Measurements from ENCODE around the gene SLC12A5. TPM values are rescaled to one million over a fixed set of nuclear protein-coding genes. Genes with fewer than 3 reads are reported as not detected.

SLC12A5 gene
- total RNA-seq, 1 donor from 2014 or later: not detected

DNA sequence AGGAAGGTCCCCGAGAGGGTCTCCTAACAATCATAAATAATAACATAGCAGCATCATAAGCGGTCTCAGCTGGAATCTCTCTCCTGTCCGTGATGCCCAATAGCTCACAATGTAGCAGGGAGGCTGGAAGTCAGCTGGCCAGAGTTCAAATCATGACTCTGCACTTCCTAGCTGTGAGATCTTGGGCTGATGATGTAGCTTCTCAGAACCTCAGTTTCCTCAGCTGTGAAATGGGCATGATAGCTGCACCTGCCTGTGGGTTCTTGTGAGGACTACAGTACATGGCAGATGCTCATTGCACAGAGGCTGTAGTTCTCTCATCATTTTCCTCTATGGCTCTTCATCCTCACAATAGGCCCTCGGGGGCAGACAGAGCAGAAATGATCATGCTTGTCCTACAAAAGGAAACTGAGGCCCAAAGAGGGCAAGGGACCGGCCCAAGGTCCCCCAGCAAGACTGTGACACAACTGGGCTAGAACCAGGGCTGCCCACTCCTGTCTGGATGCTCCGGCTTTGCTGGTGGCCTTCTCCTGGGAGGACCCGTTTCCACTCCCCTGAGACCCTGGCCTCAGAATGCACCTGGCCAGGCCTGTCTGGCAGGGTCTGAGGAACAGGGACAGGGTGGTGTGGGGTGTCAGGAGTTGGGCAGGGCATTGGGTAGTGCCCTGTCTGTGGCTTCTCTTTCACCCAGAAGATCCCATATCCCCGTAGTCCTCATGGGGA lies 17.7 kb downstream of the SLC12A5 start:
- H3K36me3 Mint-ChIP-seq (ENCODE audit: unreplicated experiment): no peaks in the 10 kb centered on the region
- no peaks in the 10 kb centered on the region for H3K4me1 Mint-ChIP-seq (ENCODE audit: unreplicated experiment)
- H3K27me3 Mint-ChIP-seq (ENCODE audit: unreplicated experiment): peaks cover 12% of the 10 kb centered on the region
- no peak for DNase-seq (ENCODE audit: extremely low spot score, unreplicated experiment)
- no peak overlapping the region for H3K4me3 Mint-ChIP-seq (ENCODE audit: unreplicated experiment)
- H3K9me3 Mint-ChIP-seq (ENCODE audit: unreplicated experiment): no peaks in the 10 kb centered on the region
- TF ChIP-seq, protein P1, sequence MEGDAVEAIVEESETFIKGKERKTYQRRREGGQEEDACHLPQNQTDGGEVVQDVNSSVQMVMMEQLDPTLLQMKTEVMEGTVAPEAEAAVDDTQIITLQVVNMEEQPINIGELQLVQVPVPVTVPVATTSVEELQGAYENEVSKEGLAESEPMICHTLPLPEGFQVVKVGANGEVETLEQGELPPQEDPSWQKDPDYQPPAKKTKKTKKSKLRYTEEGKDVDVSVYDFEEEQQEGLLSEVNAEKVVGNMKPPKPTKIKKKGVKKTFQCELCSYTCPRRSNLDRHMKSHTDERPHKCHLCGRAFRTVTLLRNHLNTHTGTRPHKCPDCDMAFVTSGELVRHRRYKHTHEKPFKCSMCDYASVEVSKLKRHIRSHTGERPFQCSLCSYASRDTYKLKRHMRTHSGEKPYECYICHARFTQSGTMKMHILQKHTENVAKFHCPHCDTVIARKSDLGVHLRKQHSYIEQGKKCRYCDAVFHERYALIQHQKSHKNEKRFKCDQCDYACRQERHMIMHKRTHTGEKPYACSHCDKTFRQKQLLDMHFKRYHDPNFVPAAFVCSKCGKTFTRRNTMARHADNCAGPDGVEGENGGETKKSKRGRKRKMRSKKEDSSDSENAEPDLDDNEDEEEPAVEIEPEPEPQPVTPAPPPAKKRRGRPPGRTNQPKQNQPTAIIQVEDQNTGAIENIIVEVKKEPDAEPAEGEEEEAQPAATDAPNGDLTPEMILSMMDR (IDR thresholded peaks at IDR 0.05): no peak
- H3K27ac Mint-ChIP-seq (ENCODE audit: unreplicated experiment): no peak overlapping the region

DNA sequence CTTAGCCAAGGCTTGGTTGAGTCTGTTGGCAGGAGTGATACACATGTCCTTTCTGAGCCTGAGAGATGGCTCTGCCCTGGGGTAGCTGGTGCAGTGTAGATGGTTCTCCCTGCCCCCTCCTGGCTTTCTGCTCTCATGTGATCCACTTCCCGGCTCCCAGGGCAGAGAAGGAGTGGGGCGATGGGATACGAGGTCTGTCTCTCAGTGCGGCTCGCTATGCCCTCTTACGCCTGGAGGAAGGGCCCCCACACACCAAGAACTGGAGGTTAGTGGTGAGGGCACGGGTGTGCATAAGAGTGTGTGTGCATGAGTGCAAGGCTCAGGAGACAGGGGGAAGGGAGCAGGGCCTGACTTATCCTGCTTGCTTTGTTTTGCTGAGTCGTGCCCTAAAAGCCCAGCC lies 18.8 kb downstream of the SLC12A5 start:
- no peak overlapping the region for H3K4me3 Mint-ChIP-seq (ENCODE audit: unreplicated experiment)
- H3K9me3 Mint-ChIP-seq (ENCODE audit: unreplicated experiment): no peaks in the 10 kb centered on the region
- TF ChIP-seq, protein P1 (IDR thresholded peaks at IDR 0.05): no peak
- no peak overlapping the region for H3K27ac Mint-ChIP-seq (ENCODE audit: unreplicated experiment)
- H3K36me3 Mint-ChIP-seq (ENCODE audit: unreplicated experiment): no peaks in the 10 kb centered on the region
- no peaks in the 10 kb centered on the region for H3K4me1 Mint-ChIP-seq (ENCODE audit: unreplicated experiment)
- peaks cover 12% of the 10 kb centered on the region for H3K27me3 Mint-ChIP-seq (ENCODE audit: unreplicated experiment)
- DNase-seq (ENCODE audit: extremely low spot score, unreplicated experiment): no peak

DNA sequence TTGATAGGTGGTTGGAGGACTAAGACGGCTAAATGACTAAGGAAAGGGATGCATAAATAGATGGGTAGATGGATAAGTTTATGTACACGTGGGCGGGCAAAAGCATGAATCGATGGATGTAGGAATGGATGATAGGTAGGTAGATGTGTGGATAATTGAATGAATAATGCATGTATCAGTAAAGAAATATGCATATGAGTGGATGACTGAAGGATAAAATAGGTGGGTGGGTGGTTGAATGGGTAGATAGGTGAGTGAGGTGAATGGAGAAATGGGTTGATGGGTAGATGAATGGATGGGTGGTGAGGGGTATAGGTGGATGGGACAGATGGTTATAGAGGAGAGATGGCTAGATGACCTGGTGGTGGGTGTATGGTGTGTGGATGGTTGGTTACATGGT lies 20.2 kb downstream of the SLC12A5 start:
- DNase-seq (ENCODE audit: extremely low spot score, unreplicated experiment): no peak
- no peaks in the 10 kb centered on the region for H3K36me3 Mint-ChIP-seq (ENCODE audit: unreplicated experiment)
- no peaks in the 10 kb centered on the region for H3K9me3 Mint-ChIP-seq (ENCODE audit: unreplicated experiment)
- H3K4me3 Mint-ChIP-seq (ENCODE audit: unreplicated experiment): no peak overlapping the region
- H3K27ac Mint-ChIP-seq (ENCODE audit: unreplicated experiment): no peak overlapping the region
- peaks cover 7% of the 10 kb centered on the region for H3K27me3 Mint-ChIP-seq (ENCODE audit: unreplicated experiment)
- no peaks in the 10 kb centered on the region for H3K4me1 Mint-ChIP-seq (ENCODE audit: unreplicated experiment)
- TF ChIP-seq, protein P1 (IDR thresholded peaks at IDR 0.05): no peak

DNA sequence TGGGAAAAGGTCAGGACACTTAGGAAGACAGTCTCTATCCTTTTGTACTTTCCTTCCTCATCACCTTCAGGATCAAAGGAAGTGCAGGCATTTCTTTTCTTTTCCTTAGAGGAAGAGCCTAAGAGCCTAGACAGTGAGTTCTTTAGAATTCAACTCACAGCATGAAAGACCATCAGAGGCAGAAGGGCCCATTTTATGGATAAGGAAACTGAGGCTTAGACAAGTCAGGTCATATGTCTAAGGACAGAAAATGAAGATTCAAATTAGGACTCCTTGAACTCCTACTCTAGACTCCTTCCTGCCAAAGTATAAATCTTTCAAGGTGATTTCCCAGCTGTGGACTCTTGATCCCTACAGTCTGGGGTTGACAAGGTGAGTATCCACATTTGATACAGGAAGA lies 20.8 kb downstream of the SLC12A5 start:
- Mint-ChIP-seq H3K4me3 (ENCODE audit: unreplicated experiment) (no peak overlapping the region), H3K27me3 (ENCODE audit: unreplicated experiment) (peaks cover 6% of the 10 kb centered on the region), H3K27ac (ENCODE audit: unreplicated experiment) (no peak overlapping the region), H3K9me3 (ENCODE audit: unreplicated experiment) (no peaks in the 10 kb centered on the region), H3K36me3 (ENCODE audit: unreplicated experiment) (no peaks in the 10 kb centered on the region), H3K4me1 (ENCODE audit: unreplicated experiment) (no peaks in the 10 kb centered on the region)
- DNase-seq (ENCODE audit: extremely low spot score, unreplicated experiment): no peak
- TF ChIP-seq, protein P1 (IDR thresholded peaks at IDR 0.05): no peak

DNA sequence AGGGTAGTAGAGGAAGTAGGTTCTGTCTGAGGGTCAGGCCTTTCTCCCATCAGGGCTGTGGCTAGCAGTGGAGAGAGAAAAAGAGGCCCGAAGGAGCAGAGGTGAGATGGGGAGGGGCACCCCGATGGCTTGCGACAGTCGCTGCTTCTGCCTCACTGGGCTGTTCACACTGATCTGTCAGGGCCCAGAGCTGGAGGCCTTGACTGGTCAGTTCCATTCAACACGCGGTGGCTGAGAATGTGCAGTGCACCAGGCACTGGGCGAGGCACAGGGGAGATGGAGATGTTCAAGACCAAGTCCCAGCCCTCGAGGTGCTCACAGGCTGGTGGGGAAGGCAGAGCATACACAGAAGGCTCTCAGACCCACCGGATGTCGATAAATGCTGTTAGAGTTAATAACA lies 21.4 kb downstream of the SLC12A5 start:
- TF ChIP-seq, protein P1 (IDR thresholded peaks at IDR 0.05): no peak
- H3K4me1 Mint-ChIP-seq (ENCODE audit: unreplicated experiment): no peaks in the 10 kb centered on the region
- no peak overlapping the region for H3K4me3 Mint-ChIP-seq (ENCODE audit: unreplicated experiment)
- no peak for DNase-seq (ENCODE audit: extremely low spot score, unreplicated experiment)
- H3K27me3 Mint-ChIP-seq (ENCODE audit: unreplicated experiment): peaks cover 10% of the 10 kb centered on the region
- H3K27ac Mint-ChIP-seq (ENCODE audit: unreplicated experiment): no peak overlapping the region
- no peaks in the 10 kb centered on the region for H3K36me3 Mint-ChIP-seq (ENCODE audit: unreplicated experiment)
- H3K9me3 Mint-ChIP-seq (ENCODE audit: unreplicated experiment): no peaks in the 10 kb centered on the region

Data from osteocyte (in vitro differentiated cells).